ENCODE results near the gene CDCA5.

Gene CDCA5

GRCh38 chr11:65069217-65069616 lies 14.6 kb downstream of the CDCA5 start:
- H3K4me3 ChIP-seq (ENCODE audit: control insufficient read depth, low read depth, low read length), result no peak overlapping the region
- TF ChIP-seq CTCF (IDR thresholded peaks at IDR 0.05; ENCODE audit: control insufficient read depth, insufficient read depth, low read depth, low read length, missing control alignments), result no peak
- no peak for DNase-seq (ENCODE audit: low read depth)

- DNase-seq (ENCODE audit: low read depth), result no peak
- no peak for TF ChIP-seq CTCF (IDR thresholded peaks at IDR 0.05; ENCODE audit: control insufficient read depth, insufficient read depth, low read depth, low read length, missing control alignments)
- H3K4me3 ChIP-seq (ENCODE audit: control insufficient read depth, low read depth, low read length), result no peak overlapping the region
Measured at GRCh38 chr11:65067446-65067845, 16.4 kb downstream of the CDCA5 start.

- no peak for DNase-seq (ENCODE audit: low read depth)
- no peak for TF ChIP-seq CTCF (IDR thresholded peaks at IDR 0.05; ENCODE audit: control insufficient read depth, insufficient read depth, low read depth, low read length, missing control alignments)
- H3K4me3 ChIP-seq (ENCODE audit: control insufficient read depth, low read depth, low read length), result no peak overlapping the region
Measured at GRCh38 chr11:65066805-65067291, 17.0 kb downstream of the CDCA5 start.

- no peak for TF ChIP-seq CTCF (IDR thresholded peaks at IDR 0.05; ENCODE audit: control insufficient read depth, insufficient read depth, low read depth, low read length, missing control alignments)
- no peak overlapping the region for H3K4me3 ChIP-seq (ENCODE audit: control insufficient read depth, low read depth, low read length)
- DNase-seq (ENCODE audit: low read depth), result no peak
Measured at GRCh38 chr11:65066315-65066714, 17.5 kb downstream of the CDCA5 start.

- no peak for DNase-seq (ENCODE audit: low read depth)
- TF ChIP-seq CTCF (IDR thresholded peaks at IDR 0.05; ENCODE audit: control insufficient read depth, insufficient read depth, low read depth, low read length, missing control alignments), result no peak
- no peak overlapping the region for H3K4me3 ChIP-seq (ENCODE audit: control insufficient read depth, low read depth, low read length)
Measured at GRCh38 chr11:65065851-65066250, 18.0 kb downstream of the CDCA5 start.

GRCh38 chr11:65064847-65065240 lies 19.0 kb downstream of the CDCA5 start:
- DNase-seq (ENCODE audit: low read depth), result no peak
- TF ChIP-seq CTCF (IDR thresholded peaks at IDR 0.05; ENCODE audit: control insufficient read depth, insufficient read depth, low read depth, low read length, missing control alignments), result no peak
- no peak overlapping the region for H3K4me3 ChIP-seq (ENCODE audit: control insufficient read depth, low read depth, low read length)

GRCh38 chr11:65063532-65063931 lies 20.3 kb downstream of the CDCA5 start:
- DNase-seq (ENCODE audit: low read depth), result no peak

More at GRCh38 chr11:65063532-65063931, 20.3 kb downstream of the CDCA5 start:
- H3K4me3 ChIP-seq (ENCODE audit: control insufficient read depth, low read depth, low read length), result no peak overlapping the region
- no peak for TF ChIP-seq CTCF (IDR thresholded peaks at IDR 0.05; ENCODE audit: control insufficient read depth, insufficient read depth, low read depth, low read length, missing control alignments)
